Trophoblast cell (in vitro differentiated cells and primary cell): ENCODE results near the gene PP2D1.
A peak's percentile ranks its signal among the peaks of the same experiment; 100 is the strongest.

Experiments
- DNase-seq, 2 donors: peaks; one replicate each; pipeline ENCODE4 v3.0.0-alpha.2; 2016
- H2AFZ ChIP-seq: 2 replicates; pipeline ENCODE4 v1.6.1; 2013; ENCODE audit warnings: low read length, moderate library complexity, mild to moderate bottlenecking; ENCODE audit not compliant: insufficient read depth, poor library complexity
- H2AK5ac ChIP-seq: 2 replicates; pipeline ENCODE4 v1.6.1; 2013; ENCODE audit warnings: mild to moderate bottlenecking, low read length
- H2BK120ac ChIP-seq: 2 replicates; pipeline ENCODE4 v1.6.1; 2013; ENCODE audit warnings: low read length, mild to moderate bottlenecking, moderate library complexity; ENCODE audit not compliant: insufficient read depth, poor library complexity
- H2BK12ac ChIP-seq: 2 replicates; pipeline ENCODE4 v1.6.1; 2013; ENCODE audit warnings: mild to moderate bottlenecking, low read length, moderate library complexity
- H2BK5ac ChIP-seq: 2 replicates; pipeline ENCODE4 v1.6.1; 2013; ENCODE audit warnings: low read length, low read depth, moderate library complexity, mild to moderate bottlenecking; ENCODE audit not compliant: poor library complexity
- H3K14ac ChIP-seq: 2 replicates; pipeline ENCODE4 v1.6.1; 2013; ENCODE audit warnings: mild to moderate bottlenecking, low read length
- H3K18ac ChIP-seq: 2 replicates; pipeline ENCODE4 v1.6.1; 2013; ENCODE audit warnings: mild to moderate bottlenecking, low read length
- H3K23ac ChIP-seq: 2 replicates; pipeline ENCODE4 v1.6.1; 2013; ENCODE audit warnings: low read length
- H3K27ac ChIP-seq: 2 replicates; pipeline ENCODE4 v1.5.1; 2013; ENCODE audit warnings: low read depth, mild to moderate bottlenecking, inconsistent platforms, low read length, moderate library complexity
- H3K27me3 ChIP-seq: 2 replicates; pipeline ENCODE4 v1.6.1; 2013; ENCODE audit warnings: inconsistent platforms, mild to moderate bottlenecking, low read length, moderate library complexity; ENCODE audit not compliant: insufficient read depth
- H3K36me3 ChIP-seq, 2 experiments: 1 replicate in 1 of 2; 2 replicates in 1 of 2; pipeline ENCODE4 v1.6.1; 2013; ENCODE audit warnings: low read length in 2 of 2, mild to moderate bottlenecking in 2 of 2, moderate library complexity in 1 of 2; ENCODE audit not compliant: insufficient read depth in 2 of 2, control insufficient read depth in 1 of 2
- H3K4ac ChIP-seq: 2 replicates; pipeline ENCODE4 v1.6.1; 2013; ENCODE audit warnings: low read depth, mild to moderate bottlenecking, low read length, moderate library complexity
- H3K4me1 ChIP-seq, 2 experiments: 1 replicate in 1 of 2; 2 replicates in 1 of 2; pipeline ENCODE4 v1.6.1; 2013; ENCODE audit warnings: low read length in 2 of 2, mild to moderate bottlenecking in 2 of 2, moderate library complexity in 1 of 2; ENCODE audit not compliant: insufficient read depth in 2 of 2, control insufficient read depth in 1 of 2
- H3K4me2 ChIP-seq: 2 replicates; pipeline ENCODE4 v1.6.1; 2013; ENCODE audit warnings: inconsistent platforms, mild to moderate bottlenecking, low read length, moderate library complexity
- H3K4me3 ChIP-seq: 2 replicates; pipeline ENCODE4 v1.5.1; 2013; ENCODE audit warnings: mild to moderate bottlenecking, low read depth, low read length, inconsistent platforms
- H3K79me1 ChIP-seq: one replicate; pipeline ENCODE4 v1.6.1; 2013; ENCODE audit warnings: low read length
- H3K79me2 ChIP-seq: 2 replicates; pipeline ENCODE4 v1.6.1; 2013; ENCODE audit warnings: low read length, mild to moderate bottlenecking; ENCODE audit not compliant: control insufficient read depth, insufficient read depth, poor library complexity
- H3K9ac ChIP-seq: 2 replicates; pipeline ENCODE4 v1.6.1; 2013; ENCODE audit warnings: mild to moderate bottlenecking, low read length
- H3K9me3 ChIP-seq: 2 replicates; pipeline ENCODE4 v1.6.1; 2013; ENCODE audit warnings: low read depth, mild to moderate bottlenecking, control low read depth, inconsistent platforms, low read length; ENCODE audit not compliant: insufficient read depth
- H4K12ac ChIP-seq: 2 replicates; pipeline ENCODE4 v1.6.1; 2013; ENCODE audit warnings: low read depth, mild to moderate bottlenecking, low read length, moderate library complexity
- H4K8ac ChIP-seq: 2 replicates; pipeline ENCODE4 v1.6.1; 2013; ENCODE audit warnings: low read depth, mild to moderate bottlenecking, low read length, moderate library complexity
- H4K91ac ChIP-seq: one replicate; pipeline ENCODE4 v1.6.1; 2013; ENCODE audit warnings: low read depth, mild to moderate bottlenecking, low read length, moderate library complexity
- WGBS: extraction: QIAGEN DNeasy Blood & Tissue Kit; methylation state at CpG from one replicate; pipeline ENCODE4 v1.1.7; 2013; ENCODE audit warnings: missing lambda C conversion rate; ENCODE audit not compliant: insufficient read length, insufficient coverage; ENCODE audit errors: extremely low coverage; 5-methylcytosine and 5-hydroxymethylcytosine counted together

Gene PP2D1

DNA sequence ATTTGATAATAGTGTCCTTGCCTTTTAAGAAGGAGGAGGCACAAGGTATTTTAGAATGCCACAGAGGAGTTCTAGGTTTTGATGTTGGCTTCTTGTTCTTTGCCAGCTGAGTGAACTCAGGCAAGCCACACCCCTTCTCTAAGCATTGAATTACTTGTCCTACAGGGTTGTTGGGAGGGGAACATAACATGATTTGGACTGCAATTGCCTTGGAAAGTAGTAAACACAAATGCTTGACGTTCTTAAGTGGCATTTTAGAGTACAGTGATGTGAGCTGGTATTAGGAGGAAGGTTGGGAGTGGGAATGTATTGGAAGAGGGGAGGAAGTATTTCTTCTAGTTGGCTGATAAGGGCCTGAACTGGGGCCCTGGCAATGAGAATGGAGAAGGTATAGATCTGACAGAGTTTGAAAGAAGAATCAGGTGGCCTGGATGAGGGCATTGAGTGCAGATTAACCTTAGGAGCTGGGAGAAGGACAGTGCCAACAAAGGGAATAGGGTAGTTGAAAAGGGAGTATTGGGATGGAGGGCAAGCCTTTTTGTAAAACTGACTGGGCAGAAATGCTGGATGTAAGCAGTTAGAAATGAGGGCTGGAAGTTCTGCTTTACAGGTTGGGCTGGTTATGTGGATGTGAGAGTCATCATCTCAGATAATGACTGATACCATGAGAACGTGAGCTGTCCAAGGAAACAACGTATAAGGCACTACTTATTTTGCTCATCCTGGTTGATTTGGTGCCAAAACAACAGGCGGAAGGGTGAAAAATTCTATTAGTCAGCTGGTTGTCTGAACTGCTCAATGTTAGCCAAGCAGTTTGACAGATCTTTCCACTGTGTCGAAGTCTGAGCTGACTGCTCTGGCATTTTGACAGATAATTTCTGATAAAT lies 44.9 kb upstream of the PP2D1 start:
- Histone ChIP-seq H3K4me1 (peaks cover 11 to 13% of the 10 kb centered on the region in 2 experiments), H3K36me3 (no peaks in the 10 kb centered on the region), H3K9me3 (no peaks in the 10 kb centered on the region), H3K18ac (no peak overlapping the region), H2BK120ac (no peak overlapping the region), H3K23ac (no peak overlapping the region), H4K8ac (peak overlapping the region; percentile 23), H2AK5ac (no peak overlapping the region), H3K9ac (no peak overlapping the region), H3K14ac (no peak overlapping the region), H3K79me1 (peaks cover 9% of the 10 kb centered on the region), H3K79me2 (no peaks in the 10 kb centered on the region), H3K4me2 (peak overlapping the region; percentile 14), H4K12ac (no peak overlapping the region), H2AFZ (no peak overlapping the region), H2BK12ac (no peak overlapping the region), H3K4ac (no peak overlapping the region), H3K4me3 (no peak overlapping the region), H3K27ac (peak overlapping the region; percentile 83), H2BK5ac (peak overlapping the region; percentile 30), H3K27me3 (no peaks in the 10 kb centered on the region), H4K91ac (peak overlapping the region; percentile 26)
- no CpG with 5 or more reads among the region's 5 CpGs for WGBS
- peak; percentile 92 to 97 for DNase-seq

DNA sequence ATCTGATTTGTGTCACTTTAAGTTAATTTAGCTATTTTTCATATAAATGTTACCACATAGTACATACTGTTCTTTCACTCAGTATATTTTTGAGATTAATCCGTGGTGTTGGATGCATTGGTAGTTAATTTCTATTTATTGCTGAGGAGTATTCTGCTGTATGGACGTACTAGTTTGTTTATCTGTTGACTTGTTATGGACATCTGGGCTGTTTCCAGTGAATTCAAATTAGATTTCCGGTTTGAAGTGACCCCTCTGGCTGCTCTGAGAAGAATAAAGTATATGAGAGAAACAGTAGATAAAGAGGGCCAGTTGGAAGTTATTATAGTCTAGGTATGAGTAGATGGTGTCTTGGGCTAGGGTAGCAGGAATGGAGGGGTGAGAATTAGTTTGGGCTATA lies 43.8 kb upstream of the PP2D1 start:
- Histone ChIP-seq H3K27ac (peak overlapping the region; percentile 42), H3K79me1 (peaks cover 9% of the 10 kb centered on the region), H3K36me3 (no peaks in the 10 kb centered on the region), H2AK5ac (no peak overlapping the region), H3K27me3 (no peaks in the 10 kb centered on the region), H2AFZ (no peak overlapping the region), H3K14ac (no peak overlapping the region), H4K12ac (no peak overlapping the region), H3K4me3 (no peak overlapping the region), H3K23ac (no peak overlapping the region), H4K91ac (no peak overlapping the region), H3K9me3 (no peaks in the 10 kb centered on the region), H3K18ac (no peak overlapping the region), H3K4me1 (peaks cover 11 to 15% of the 10 kb centered on the region in 2 experiments), H3K4ac (no peak overlapping the region), H4K8ac (no peak overlapping the region), H2BK5ac (no peak overlapping the region), H3K9ac (no peak overlapping the region), H3K4me2 (no peak overlapping the region), H2BK12ac (no peak overlapping the region), H2BK120ac (no peak overlapping the region), H3K79me2 (no peaks in the 10 kb centered on the region)
- no CpG with 5 or more reads among the region's 3 CpGs for WGBS
- no peak for DNase-seq

DNA sequence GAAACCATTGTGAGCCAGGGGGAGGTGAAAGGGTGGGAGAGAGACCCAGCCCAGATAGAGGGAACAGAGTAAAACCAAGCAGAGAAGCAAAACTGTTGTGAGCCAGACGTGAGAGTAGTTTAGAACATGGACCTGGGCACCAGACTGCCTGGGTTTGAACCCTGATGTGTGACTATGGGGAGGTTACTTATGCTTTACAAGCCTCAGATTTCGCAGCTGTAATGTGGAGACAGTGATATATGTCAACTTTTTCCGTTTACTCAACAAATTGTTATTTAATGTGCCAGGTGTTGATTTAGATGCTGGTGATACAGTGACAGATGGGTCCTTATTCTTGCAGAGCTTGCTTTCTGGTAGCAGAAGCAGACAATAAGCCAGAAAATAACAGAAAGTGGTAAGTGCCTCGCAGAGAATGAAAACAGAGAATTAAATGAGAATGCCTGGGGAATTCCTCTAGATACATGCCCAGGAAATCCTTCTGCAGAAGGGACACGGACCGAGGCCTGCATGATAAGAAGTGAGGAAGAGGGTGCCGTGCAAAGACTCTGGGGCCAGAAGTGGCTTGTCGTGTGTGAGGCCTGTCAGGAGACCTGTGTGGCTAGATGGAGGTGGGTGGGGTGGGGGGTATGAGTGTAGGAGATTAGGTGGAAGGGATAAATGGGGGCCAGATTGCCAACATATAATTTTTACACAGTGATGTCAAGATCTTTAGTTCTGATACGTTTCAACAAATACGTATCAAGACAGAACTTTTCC lies 43.1 kb upstream of the PP2D1 start:
- Histone ChIP-seq H2BK12ac (peak overlapping the region; percentile 53), H2BK5ac (peak overlapping the region; percentile 37), H3K36me3 (no peaks in the 10 kb centered on the region), H3K18ac (peak overlapping the region; percentile 26), H3K9me3 (no peaks in the 10 kb centered on the region), H3K4ac (no peak overlapping the region), H3K23ac (no peak overlapping the region), H3K4me3 (no peak overlapping the region), H3K79me2 (no peaks in the 10 kb centered on the region), H2BK120ac (no peak overlapping the region), H2AFZ (no peak overlapping the region), H2AK5ac (no peak overlapping the region), H4K91ac (peak overlapping the region; percentile 19), H3K4me1 (peaks cover 11 to 15% of the 10 kb centered on the region in 2 experiments), H3K14ac (no peak overlapping the region), H4K8ac (no peak overlapping the region), H3K79me1 (peaks cover 9% of the 10 kb centered on the region), H3K27ac (peak overlapping the region; percentile 3), H3K9ac (no peak overlapping the region), H3K4me2 (no peak overlapping the region), H4K12ac (no peak overlapping the region), H3K27me3 (no peaks in the 10 kb centered on the region)
- WGBS: no CpG with 5 or more reads among the region's 10 CpGs
- no peak for DNase-seq

DNA sequence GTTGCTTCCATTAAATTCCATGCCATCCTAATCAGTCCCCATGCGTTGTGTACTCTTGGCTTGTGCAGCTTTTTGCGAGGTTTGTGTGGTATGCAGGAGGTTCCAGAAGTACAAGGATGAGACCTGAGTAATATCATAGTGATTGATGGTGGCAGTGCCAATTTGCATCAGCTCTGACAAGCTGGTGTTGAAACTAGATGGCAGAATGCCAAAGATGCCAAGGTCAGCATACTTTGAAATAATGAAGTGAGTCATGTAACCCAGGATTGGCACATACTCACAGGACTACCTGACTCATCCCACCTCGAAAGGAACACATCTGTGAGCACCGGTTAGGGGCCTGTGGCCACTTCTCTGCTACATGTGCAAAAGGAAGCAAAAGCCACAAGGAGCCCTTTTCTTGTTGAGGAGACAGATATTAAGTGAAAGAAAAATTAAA lies 42.5 kb upstream of the PP2D1 start:
- Histone ChIP-seq H2BK12ac (no peak overlapping the region), H3K36me3 (no peaks in the 10 kb centered on the region), H3K14ac (no peak overlapping the region), H3K23ac (no peak overlapping the region), H3K79me2 (no peaks in the 10 kb centered on the region), H4K12ac (no peak overlapping the region), H3K27me3 (no peaks in the 10 kb centered on the region), H3K4me2 (no peak overlapping the region), H2AFZ (no peak overlapping the region), H3K4me3 (no peak overlapping the region), H4K8ac (no peak overlapping the region), H3K4me1 (peaks cover 11 to 15% of the 10 kb centered on the region in 2 experiments), H2BK120ac (no peak overlapping the region), H3K9me3 (no peaks in the 10 kb centered on the region), H3K79me1 (peaks cover 11% of the 10 kb centered on the region), H3K4ac (no peak overlapping the region), H2AK5ac (no peak overlapping the region), H4K91ac (no peak overlapping the region), H2BK5ac (no peak overlapping the region), H3K18ac (no peak overlapping the region), H3K27ac (no peak overlapping the region), H3K9ac (no peak overlapping the region)
- no CpG with 5 or more reads among the region's 4 CpGs for WGBS
- peak; percentile 64 to 90 for DNase-seq
